ENCODE results near the gene TMEM123. TPM values are rescaled to one million over a fixed set of nuclear protein-coding genes. Genes with fewer than 3 reads are reported as not detected.

TMEM123 gene
- total and polyA plus RNA-seq, 2 of the 13 experiments (the other 11 are each of a cell fraction or from before 2014, with no cell fraction given): 365 to 2,761 TPM

- no peak for TF ChIP-seq DMTF1 (CRISPR knock-in tag; IDR thresholded peaks at IDR 0.05)
- peak; percentile 38; the same call in 1 of the 2 replicates for TF ChIP-seq ZBTB33 (CRISPR knock-in tag; IDR thresholded peaks at IDR 0.05)
- 0 out of 2 replicates have a peak, but pooled peaks have one; percentile 11 for TF ChIP-seq ZNF331 (CRISPR knock-in tag; IDR thresholded peaks at IDR 0.05)
- TF ChIP-seq ZNF235 (CRISPR knock-in tag; IDR thresholded peaks at IDR 0.05; ENCODE audit: borderline replicate concordance): no peak
- TF ChIP-seq HMGA1 (CRISPR knock-in tag; conservative IDR thresholded peaks at IDR 0.05): no peak
- peak; percentile 34 for TF ChIP-seq BRD4 (CRISPR knock-in tag; IDR thresholded peaks at IDR 0.05)
- no peak for TF ChIP-seq MZF1 (CRISPR knock-in tag; IDR thresholded peaks at IDR 0.05; ENCODE audit: borderline replicate concordance)
- TF ChIP-seq TBX2 (CRISPR knock-in tag; IDR thresholded peaks at IDR 0.05; ENCODE audit: borderline replicate concordance): peak; percentile 83
- no peak for TF ChIP-seq HNRNPH1 (optimal IDR thresholded peaks at IDR 0.05; ENCODE audit: low read depth, low read length)
- peak; percentile 5; the same call in 1 of the 2 replicates for TF ChIP-seq SRY (CRISPR knock-in tag; IDR thresholded peaks at IDR 0.05)
- TF ChIP-seq RFXANK (CRISPR knock-in tag; IDR thresholded peaks at IDR 0.05): no peak; the same call in 1 of the 2 replicates
- peak; percentile 83 for TF ChIP-seq NAIF1 (CRISPR knock-in tag; IDR thresholded peaks at IDR 0.05; ENCODE audit: borderline replicate concordance)
- no peak for TF ChIP-seq CBX1 (IDR thresholded peaks at IDR 0.05; ENCODE audit: low read depth)
- TF ChIP-seq ZSCAN30 (CRISPR knock-in tag; IDR thresholded peaks at IDR 0.05): peak; percentile 79; the same call in 1 of the 2 replicates
- TF ChIP-seq UBTF (CRISPR knock-in tag; IDR thresholded peaks at IDR 0.05): peak; percentile 59
- TF ChIP-seq ZNF329 (CRISPR knock-in tag; IDR thresholded peaks at IDR 0.05; ENCODE audit: low read depth): no peak
- TF ChIP-seq TFDP1 (CRISPR knock-in tag; IDR thresholded peaks at IDR 0.05; ENCODE audit: borderline replicate concordance): peak; percentile 51; the same call in 1 of the 2 replicates
- peak; percentile 73; the same call in 1 of the 2 replicates for TF ChIP-seq SP140L (CRISPR knock-in tag; IDR thresholded peaks at IDR 0.05; ENCODE audit: borderline replicate concordance)
- 0 out of 2 replicates have a peak, but pooled peaks have one; percentile 24 for TF ChIP-seq ZNF816 (CRISPR knock-in tag; IDR thresholded peaks at IDR 0.05; ENCODE audit: borderline replicate concordance)
- TF ChIP-seq KMT2B (CRISPR knock-in tag; IDR thresholded peaks at IDR 0.05): peak; percentile 73
- peak; percentile 84; the same call in 1 of the 2 replicates for TF ChIP-seq KLF12 (CRISPR knock-in tag; IDR thresholded peaks at IDR 0.05; ENCODE audit: borderline replicate concordance)
- no peak for TF ChIP-seq CCAR2 (optimal IDR thresholded peaks at IDR 0.05; ENCODE audit: low read depth, low read length)
- TF ChIP-seq ZNF3 (CRISPR knock-in tag; IDR thresholded peaks at IDR 0.05): no peak
These were observed 694 bp downstream of the TMEM123 start (continued) for GRCh38 chr11:102451681-102452460.

Measured in HepG2 (cell line).